ENCODE measurements around the gene BSN. TPM values are rescaled to one million over a fixed set of nuclear protein-coding genes. Genes with fewer than 3 reads are reported as not detected.

The BSN gene
- total RNA-seq, 2 experiments from 2014 or later = 0.08 to 0.14 TPM

GRCh38 chr3:49601358-49602048 lies 47.2 kb downstream of the BSN start:
- Mint-ChIP-seq H3K4me1 (peaks cover 23% of the 10 kb centered on the region), H3K4me3 (no peak overlapping the region), H3K36me3 (no peaks in the 10 kb centered on the region), H3K27ac (no peak overlapping the region), H3K27me3 (no peaks in the 10 kb centered on the region), H3K9me3 (no peaks in the 10 kb centered on the region)
- ATAC-seq (ENCODE audit: low read depth) (no peak), DNase-seq (no peak)
- POLR2A ChIA-PET = interaction anchor here (0.6 to 1.4 kb wide), 2 partner anchors 32 to 131 kb away, joined by 3 to 4 read pairs; no protein-coding TSS in a partner anchor

GRCh38 chr3:49602049-49602554 lies 47.8 kb downstream of the BSN start:
- POLR2A ChIA-PET = interaction anchor here (0.6 to 1.4 kb wide), 2 partner anchors 33 to 131 kb away, joined by 3 to 4 read pairs; no protein-coding TSS in a partner anchor
- peaks cover 23% of the 10 kb centered on the region for H3K4me1 Mint-ChIP-seq
- H3K9me3 Mint-ChIP-seq = no peaks in the 10 kb centered on the region
- no peak overlapping the region for H3K27ac Mint-ChIP-seq
- no peak overlapping the region for H3K4me3 Mint-ChIP-seq
- H3K27me3 Mint-ChIP-seq = no peaks in the 10 kb centered on the region
- ATAC-seq (ENCODE audit: low read depth) = no peak
- H3K36me3 Mint-ChIP-seq = no peaks in the 10 kb centered on the region
- no peak for DNase-seq

- peak; percentile 96 for ATAC-seq (ENCODE audit: low read depth)
- POLR2A ChIA-PET = interaction anchor here (1.4 to 1.6 kb wide), 2 partner anchors 64 to 70 kb away, joined by 3 to 4 read pairs; no protein-coding TSS in a partner anchor
- peaks cover 23% of the 10 kb centered on the region for H3K4me1 Mint-ChIP-seq
- no peaks in the 10 kb centered on the region for H3K27me3 Mint-ChIP-seq
- peak overlapping the region; percentile 71 for H3K27ac Mint-ChIP-seq
- DNase-seq = peak; percentile 64
- H3K4me3 Mint-ChIP-seq = peak overlapping the region; percentile 0
- no peaks in the 10 kb centered on the region for H3K36me3 Mint-ChIP-seq
- H3K9me3 Mint-ChIP-seq = no peaks in the 10 kb centered on the region
Observed at GRCh38 chr3:49602877-49603411, 48.7 kb downstream of the BSN start.

- no peaks in the 10 kb centered on the region for H3K27me3 Mint-ChIP-seq
- ATAC-seq (ENCODE audit: low read depth) = no peak
- DNase-seq = no peak
- no peak overlapping the region for H3K4me3 Mint-ChIP-seq
- no peak overlapping the region for H3K27ac Mint-ChIP-seq
- peaks cover 23% of the 10 kb centered on the region for H3K4me1 Mint-ChIP-seq
- POLR2A ChIA-PET = no interaction called here
- H3K36me3 Mint-ChIP-seq = no peaks in the 10 kb centered on the region
- H3K9me3 Mint-ChIP-seq = no peaks in the 10 kb centered on the region
Observed at GRCh38 chr3:49606427-49606826, 52.1 kb downstream of the BSN start.

- no peak for ATAC-seq (ENCODE audit: low read depth)
- POLR2A ChIA-PET = interaction anchor here (0.6 kb wide), 1 partner anchor 65 kb away, joined by 5 read pairs; no protein-coding TSS in a partner anchor
- no peak for DNase-seq
- Mint-ChIP-seq H3K27me3 (peaks cover under 1% of the 10 kb centered on the region), H3K9me3 (no peaks in the 10 kb centered on the region), H3K4me1 (peaks cover 23% of the 10 kb centered on the region), H3K4me3 (no peak overlapping the region), H3K27ac (no peak overlapping the region), H3K36me3 (no peaks in the 10 kb centered on the region)
Observed at GRCh38 chr3:49607105-49607591, 52.9 kb downstream of the BSN start.

GRCh38 chr3:49607796-49608195 lies 53.5 kb downstream of the BSN start:
- peaks cover 18% of the 10 kb centered on the region for H3K4me1 Mint-ChIP-seq
- DNase-seq = no peak
- no peak for ATAC-seq (ENCODE audit: low read depth)
- no peak overlapping the region for H3K4me3 Mint-ChIP-seq
- peaks cover 5% of the 10 kb centered on the region for H3K9me3 Mint-ChIP-seq
- peaks cover 4% of the 10 kb centered on the region for H3K27me3 Mint-ChIP-seq
- no peak overlapping the region for H3K27ac Mint-ChIP-seq
- H3K36me3 Mint-ChIP-seq = no peaks in the 10 kb centered on the region
- POLR2A ChIA-PET = no interaction called here

- Mint-ChIP-seq H3K9me3 (peaks cover 5% of the 10 kb centered on the region), H3K36me3 (no peaks in the 10 kb centered on the region), H3K27ac (no peak overlapping the region), H3K4me1 (peaks cover 3% of the 10 kb centered on the region), H3K4me3 (no peak overlapping the region), H3K27me3 (peaks cover 4% of the 10 kb centered on the region)
- ATAC-seq (ENCODE audit: low read depth) = no peak
- DNase-seq = no peak
- POLR2A ChIA-PET = no interaction called here
Observed at GRCh38 chr3:49609314-49609713, 55.0 kb downstream of the BSN start.

- POLR2A ChIA-PET = no interaction called here
- ATAC-seq (ENCODE audit: low read depth) (no peak), DNase-seq (no peak)
- Mint-ChIP-seq H3K27me3 (peaks cover 4% of the 10 kb centered on the region), H3K9me3 (peaks cover 5% of the 10 kb centered on the region), H3K36me3 (no peaks in the 10 kb centered on the region), H3K4me3 (no peak overlapping the region), H3K4me1 (no peaks in the 10 kb centered on the region), H3K27ac (no peak overlapping the region)
Observed at GRCh38 chr3:49609815-49610214, 55.5 kb downstream of the BSN start.

- no peaks in the 10 kb centered on the region for H3K36me3 Mint-ChIP-seq
- POLR2A ChIA-PET = no interaction called here
- DNase-seq = no peak
- H3K4me1 Mint-ChIP-seq = no peaks in the 10 kb centered on the region
- no peak overlapping the region for H3K27ac Mint-ChIP-seq
- peaks cover 4% of the 10 kb centered on the region for H3K27me3 Mint-ChIP-seq
- peaks cover 5% of the 10 kb centered on the region for H3K9me3 Mint-ChIP-seq
- ATAC-seq (ENCODE audit: low read depth) = no peak
- H3K4me3 Mint-ChIP-seq = no peak overlapping the region
Observed at GRCh38 chr3:49610666-49611280, 56.5 kb downstream of the BSN start.

GRCh38 chr3:49611291-49611690 lies 57.0 kb downstream of the BSN start:
- ATAC-seq (ENCODE audit: low read depth) = no peak
- no peak overlapping the region for H3K4me3 Mint-ChIP-seq

GRCh38 chr3:49611719-49612118 lies 57.4 kb downstream of the BSN start:
- no peaks in the 10 kb centered on the region for H3K4me1 Mint-ChIP-seq
- H3K36me3 Mint-ChIP-seq = no peaks in the 10 kb centered on the region
- ATAC-seq (ENCODE audit: low read depth) (no peak), DNase-seq (no peak)
- peaks cover 5% of the 10 kb centered on the region for H3K9me3 Mint-ChIP-seq
- POLR2A ChIA-PET = no interaction called here
- peaks cover 4% of the 10 kb centered on the region for H3K27me3 Mint-ChIP-seq
- no peak overlapping the region for H3K4me3 Mint-ChIP-seq
- peak overlapping the region; percentile 67 for H3K27ac Mint-ChIP-seq

More at GRCh38 chr3:49611291-49611690, 57.0 kb downstream of the BSN start:
- Mint-ChIP-seq H3K4me1 (no peaks in the 10 kb centered on the region), H3K27me3 (peaks cover 4% of the 10 kb centered on the region), H3K27ac (no peak overlapping the region), H3K9me3 (peaks cover 5% of the 10 kb centered on the region), H3K36me3 (no peaks in the 10 kb centered on the region)
- no peak for DNase-seq
- POLR2A ChIA-PET = no interaction called here

GRCh38 chr3:49614936-49615335 lies 60.7 kb downstream of the BSN start:
- no peak overlapping the region for H3K4me3 Mint-ChIP-seq
- peaks cover 5% of the 10 kb centered on the region for H3K9me3 Mint-ChIP-seq
- ATAC-seq (ENCODE audit: low read depth) (no peak), DNase-seq (no peak)
- POLR2A ChIA-PET = interaction anchor here (0.6 kb wide), 1 partner anchor 250 kb away, joined by 4 read pairs; no protein-coding TSS in a partner anchor
- no peak overlapping the region for H3K27ac Mint-ChIP-seq
- no peaks in the 10 kb centered on the region for H3K4me1 Mint-ChIP-seq
- no peaks in the 10 kb centered on the region for H3K36me3 Mint-ChIP-seq
- peaks cover 9% of the 10 kb centered on the region for H3K27me3 Mint-ChIP-seq

GRCh38 chr3:49616061-49616460 lies 61.8 kb downstream of the BSN start:
- ATAC-seq (ENCODE audit: low read depth) (no peak), DNase-seq (no peak)
- Mint-ChIP-seq H3K9me3 (peaks cover 5% of the 10 kb centered on the region), H3K27ac (no peak overlapping the region), H3K27me3 (peaks cover 12% of the 10 kb centered on the region), H3K4me3 (no peak overlapping the region), H3K36me3 (no peaks in the 10 kb centered on the region), H3K4me1 (no peaks in the 10 kb centered on the region)
- POLR2A ChIA-PET = no interaction called here

Data from activated naive CD8-positive, alpha-beta T cell treated with anti-CD3 and anti-CD28 coated beads, Interleukin-2, amount 10 ng/mL, durations not matched to agents 7 days and 5 days (primary cell).